Panc1 (cell line): ENCODE measurements around the gene NPTX1. TPM values are rescaled to one million over a fixed set of nuclear protein-coding genes. Genes with fewer than 3 reads are reported as not detected.
"Not testable (repeated sequence)": the region's sequence is repeated elsewhere in the genome, so short reads cannot be mapped to it uniquely, and the experiment has no call there.

Source experiments
- ATAC-seq: fragments of 200-7000 bp; cut with Tn5 transposase; 2 replicates; pipeline ENCODE4 v1.9.1; 2020; ENCODE audit warnings: mild to moderate bottlenecking, moderate library complexity
- BruUV-seq: library from RNA; stranded (reverse); fragments of 400-500 nt; replicated peaks from 2 replicates; lab custom pipeline; 2021; lab: Mats Ljungman, UMichigan
- CTCF ChIA-PET: fragments of 300-600 bp; sonication (Branson Sonifier 250); formaldehyde crosslinking; loops from one replicate; lab custom pipeline; 2022; ENCODE audit warnings: antibody characterized with exemption; lab: Charles Lee
- POLR2A ChIA-PET: fragments of 300-600 bp; sonication (Branson Sonifier 250); formaldehyde crosslinking; loops from one replicate; lab custom pipeline; 2022; ENCODE audit warnings: antibody characterized with exemption; lab: Charles Lee
- DNase-seq: peaks from one replicate; pipeline ENCODE4 v3.0.0-alpha.2; 2010; ENCODE audit warnings: low read depth, low spot score
- H3K27ac ChIP-seq: 2 replicates; pipeline ENCODE4 v1.5.1; 2011; ENCODE audit warnings: mild to moderate bottlenecking, low read length, inconsistent platforms
- H3K27me3 ChIP-seq: fragments of 200-500 bp; sonication (Bioruptor generic); 2 replicates; pipeline ENCODE4 v1.6.0; 2014; ENCODE audit warnings: low read length, inconsistent platforms; ENCODE audit not compliant: control insufficient read depth, insufficient read depth
- H3K36me3 ChIP-seq: fragments of 200-500 bp; sonication (Bioruptor generic); 2 replicates; pipeline ENCODE4 v1.5.1; 2014; ENCODE audit warnings: inconsistent platforms, mild to moderate bottlenecking, low read length, moderate library complexity; ENCODE audit not compliant: control insufficient read depth, insufficient read depth
- H3K4me1 ChIP-seq: 2 replicates; pipeline ENCODE4 v1.5.1; 2011; ENCODE audit warnings: inconsistent platforms, mild to moderate bottlenecking, low read length, moderate library complexity; ENCODE audit not compliant: control insufficient read depth, insufficient read depth
- H3K4me3 ChIP-seq, 2 experiments: 2 replicates each; pipeline ENCODE4 v1.5.1; 2011 to 2012; ENCODE audit warnings: low read depth in 2 of 2, low read length in 2 of 2, mild to moderate bottlenecking in 2 of 2, inconsistent platforms in 1 of 2, moderate library complexity in 1 of 2
- H3K9me3 ChIP-seq: fragments of 200-500 bp; sonication (Bioruptor generic); 2 replicates; pipeline ENCODE4 v1.5.1; 2014; ENCODE audit warnings: low read depth, mild to moderate bottlenecking, inconsistent platforms, low read length, moderate library complexity; ENCODE audit not compliant: control insufficient read depth, insufficient read depth
- CTCF ChIP-seq: fragments of 450-650 bp; IDR thresholded peaks from 2 replicates; pipeline ENCODE4 v1.5.1; 2017; ENCODE audit warnings: mild to moderate bottlenecking
- POLR2AphosphoS5 ChIP-seq: IDR thresholded peaks from 2 replicates; pipeline ENCODE4 v1.6.1; 2012; ENCODE audit warnings: mild to moderate bottlenecking, low read depth, low read length, moderate library complexity
- REST ChIP-seq, 2 experiments: IDR thresholded peaks; 2 replicates each; pipeline ENCODE4 v1.6.1; 2011 to 2012; ENCODE audit warnings: low read depth in 2 of 2, control low read depth in 1 of 2, low read length in 1 of 2, mild to moderate bottlenecking in 1 of 2, moderate library complexity in 1 of 2; ENCODE audit not compliant: insufficient read depth in 1 of 2
- SIN3A ChIP-seq: IDR thresholded peaks from 2 replicates; pipeline ENCODE4 v1.6.1; 2012; ENCODE audit warnings: low read depth, mild to moderate bottlenecking, low read length, moderate library complexity, borderline replicate concordance; ENCODE audit not compliant: insufficient read depth
- TCF7L2 ChIP-seq: IDR thresholded peaks from 2 replicates; pipeline ENCODE4 v1.6.1; 2011; ENCODE audit warnings: mild to moderate bottlenecking, low read depth, low read length, inconsistent platforms
- in situ Hi-C: cut with HindIII; loops from 2 replicates; pipeline ENCODE4 v1.10.0; 2016; ENCODE audit warnings: low sequenced_read_pairs, low pct_unique_long_range_greater_than_20kb
- intact Hi-C: fragments of 100-400 bp; cut with micrococcal nuclease; formaldehyde crosslinking; loops from one replicate; pipeline ENCODE4 v1.10.0; 2022; ENCODE audit not compliant: unreplicated experiment
- total RNA-seq: library from RNA; stranded (reverse); gene quantifications from one replicate; pipeline ENCODE4 v1.2.1, GENCODE V29; 2021; ENCODE audit not compliant: unreplicated experiment

The NPTX1 gene
- total RNA-seq, 1 experiment from 2014 or later, result 1.1 TPM

GRCh38 chr17:80507965-80508364 is 31.6 kb upstream of the NPTX1 start:
- Histone ChIP-seq H3K27me3 (peaks cover 6% of the 10 kb centered on the region; the same call in 1 of the 2 replicates), H3K4me3 (no peak overlapping the region), H3K27ac (no peak overlapping the region), H3K4me1 (no peaks in the 10 kb centered on the region), H3K9me3 (no peaks in the 10 kb centered on the region), H3K36me3 (no peaks in the 10 kb centered on the region)
- CTCF ChIA-PET, result no interaction called here
- BruUV-seq, result no TSS peak
- DNase-seq, result no peak
- TF ChIP-seq TCF7L2 (no peak), SIN3A (no peak), CTCF (no peak), POLR2AphosphoS5 (no peak), REST (IDR thresholded peaks at IDR 0.05; ENCODE audit: insufficient read depth in 1 of 2, low read depth in 2 of 2, low read length in 1 of 2) (no peak)
- intact Hi-C loops (no loop called here), in situ Hi-C loops (no loop called here)
- no peak for ATAC-seq
- POLR2A ChIA-PET, result no interaction called here

GRCh38 chr17:80507177-80507576 is 30.8 kb upstream of the NPTX1 start:
- H3K36me3 ChIP-seq, ATAC-seq, DNase-seq, H3K27me3 ChIP-seq, H3K4me1 ChIP-seq, intact Hi-C loops, H3K9me3 ChIP-seq, H3K27ac ChIP-seq, POLR2A ChIA-PET, in situ Hi-C loops, CTCF ChIA-PET, BruUV-seq, H3K4me3 ChIP-seq: not testable (repeated sequence)

GRCh38 chr17:80504686-80505413 is 28.4 kb upstream of the NPTX1 start:
- Histone ChIP-seq H3K27me3 (peaks cover 6% of the 10 kb centered on the region; the same call in 1 of the 2 replicates), H3K27ac (no peak overlapping the region), H3K4me1 (no peaks in the 10 kb centered on the region), H3K36me3 (no peaks in the 10 kb centered on the region), H3K4me3 (no peak overlapping the region), H3K9me3 (no peaks in the 10 kb centered on the region)
- in situ Hi-C loops (no loop called here), intact Hi-C loops (no loop called here)
- DNase-seq (no peak), ATAC-seq (no peak)
- TF ChIP-seq POLR2AphosphoS5, result no peak
- no peak for TF ChIP-seq SIN3A
- no peak for TF ChIP-seq TCF7L2
- no peak for TF ChIP-seq CTCF
- TF ChIP-seq REST (IDR thresholded peaks at IDR 0.05; ENCODE audit: insufficient read depth in 1 of 2, low read depth in 2 of 2, low read length in 1 of 2), result no peak
- CTCF ChIA-PET, result no interaction called here
- POLR2A ChIA-PET, result no interaction called here
- BruUV-seq, result no TSS peak
